Measurements from ENCODE around the gene MCM9.
A peak's percentile ranks its signal among the peaks of the same experiment; 100 is the strongest.

The MCM9 gene

GRCh38 chr6:118895261-118895560, 39.7 kb downstream of the MCM9 start:
- no peak for TF ChIP-seq ZNF558 (tag by site-specific recombination; IDR thresholded peaks at IDR 0.05)
- TF ChIP-seq ZNF214 (tag by site-specific recombination; IDR thresholded peaks at IDR 0.05; ENCODE audit: borderline replicate concordance): no peak
- no peak for TF ChIP-seq ZSCAN23 (tag by site-specific recombination; IDR thresholded peaks at IDR 0.05)
- no peak for TF ChIP-seq ZNF548 (tag by site-specific recombination; IDR thresholded peaks at IDR 0.05)
- peak; percentile 30; the same call in 1 of the 2 replicates for TF ChIP-seq ZNF335 (tag by site-specific recombination; conservative IDR thresholded peaks at IDR 0.05)
- TF ChIP-seq ZNF621 (tag by site-specific recombination; IDR thresholded peaks at IDR 0.05): no peak
- TF ChIP-seq ZNF146 (tag by site-specific recombination; IDR thresholded peaks at IDR 0.05): no peak
- TF ChIP-seq ZNF362 (tag by site-specific recombination; IDR thresholded peaks at IDR 0.05): no peak
- peak overlapping the region; percentile 94 for H3K4me3 ChIP-seq (ENCODE audit: low read depth, low read length)
- no peaks in the 10 kb centered on the region for H3K9me3 ChIP-seq (ENCODE audit: control insufficient read depth, insufficient read depth, low read depth, low read length)
- CTCF ChIA-PET: interaction anchor here (0.7 to 3.2 kb wide), 6 partner anchors 8 to 215 kb away, joined by 3 to 17 read pairs (median 3); no protein-coding TSS in a partner anchor
- H3K36me3 ChIP-seq (ENCODE audit: control insufficient read depth in 2 of 2, insufficient read depth in 1 of 2, low read length in 2 of 2): peaks cover 0 to 16% of the 10 kb centered on the region in 2 experiments; a peak in 1 of 3 replicates
- H3K4me1 ChIP-seq (ENCODE audit: control insufficient read depth, insufficient read depth, low read length): 0 out of 2 replicates have a peak, but pooled peaks cover 2% of the 10 kb centered on the region
- POLR2A ChIA-PET: interaction anchor here (1.1 to 3.6 kb wide), 3 partner anchors 9 to 204 kb away, joined by 3 to 21 read pairs (median 3); partner anchors contain the start of gene MCM9
- peak overlapping the region; percentile 94 for H3K27ac ChIP-seq (ENCODE audit: extremely low read depth, low read depth, low read length)

DNA sequence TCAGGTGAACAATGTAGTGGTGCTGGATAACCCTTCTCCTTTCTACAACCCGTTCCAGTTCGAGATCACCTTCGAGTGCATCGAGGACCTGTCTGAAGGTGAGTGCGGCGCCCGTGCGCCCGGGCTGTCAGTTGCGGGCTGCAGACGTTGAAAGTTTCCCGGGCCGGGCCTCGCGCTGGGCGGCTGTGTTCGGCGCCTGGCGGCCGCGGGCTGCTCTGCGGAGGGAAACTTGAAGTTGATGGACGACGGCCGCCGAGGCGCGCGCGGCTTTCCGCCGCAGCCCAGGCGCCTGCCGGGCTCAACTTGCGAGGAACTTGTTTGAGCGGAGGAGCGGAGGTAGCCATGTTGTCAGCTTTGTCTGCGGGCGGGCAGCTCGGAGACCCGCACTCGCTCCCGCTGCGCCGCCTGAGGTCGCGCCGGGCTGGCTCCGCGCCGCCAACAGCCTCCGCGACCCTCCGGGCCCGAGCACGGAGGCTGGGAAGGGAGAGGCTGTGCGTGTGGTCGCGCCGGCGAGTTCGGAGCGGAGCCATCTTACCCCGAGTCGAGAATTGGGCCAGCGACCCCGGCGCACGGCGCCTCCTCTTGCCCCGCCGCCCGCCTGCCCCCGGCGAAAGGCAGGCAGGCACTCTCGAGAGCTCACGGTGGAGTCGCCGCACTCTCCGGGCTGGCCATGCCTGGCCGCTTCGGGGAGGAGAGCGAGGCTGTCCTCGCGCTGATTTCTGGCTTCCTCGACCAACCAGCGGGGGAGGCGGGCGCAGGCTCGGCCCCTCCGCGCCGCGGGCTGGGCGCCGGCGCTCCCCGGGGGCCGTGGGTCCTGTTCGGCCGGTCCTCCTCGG, 40.3 kb downstream of the MCM9 start:
- CTCF ChIA-PET: interaction anchor here (0.7 to 3.2 kb wide), 7 partner anchors 8 to 216 kb away, joined by 3 to 17 read pairs (median 3); no protein-coding TSS in a partner anchor
- Histone ChIP-seq H3K4me1 (ENCODE audit: control insufficient read depth, insufficient read depth, low read length) (0 out of 2 replicates have a peak, but pooled peaks cover 2% of the 10 kb centered on the region), H3K4me3 (ENCODE audit: low read depth, low read length) (peak overlapping the region; percentile 94), H3K36me3 (ENCODE audit: control insufficient read depth in 2 of 2, insufficient read depth in 1 of 2, low read length in 2 of 2) (peaks cover 0 to 13% of the 10 kb centered on the region in 2 experiments; a peak in 1 of 3 replicates), H3K27ac (ENCODE audit: extremely low read depth, low read depth, low read length) (peak overlapping the region; percentile 94), H3K9me3 (ENCODE audit: control insufficient read depth, insufficient read depth, low read depth, low read length) (no peaks in the 10 kb centered on the region)
- POLR2A ChIA-PET: interaction anchor here (0.8 to 3.6 kb wide), 4 partner anchors 9 to 205 kb away, joined by 3 to 21 read pairs (median 3); partner anchors contain the start of gene MCM9
- TF ChIP-seq, protein P1, sequence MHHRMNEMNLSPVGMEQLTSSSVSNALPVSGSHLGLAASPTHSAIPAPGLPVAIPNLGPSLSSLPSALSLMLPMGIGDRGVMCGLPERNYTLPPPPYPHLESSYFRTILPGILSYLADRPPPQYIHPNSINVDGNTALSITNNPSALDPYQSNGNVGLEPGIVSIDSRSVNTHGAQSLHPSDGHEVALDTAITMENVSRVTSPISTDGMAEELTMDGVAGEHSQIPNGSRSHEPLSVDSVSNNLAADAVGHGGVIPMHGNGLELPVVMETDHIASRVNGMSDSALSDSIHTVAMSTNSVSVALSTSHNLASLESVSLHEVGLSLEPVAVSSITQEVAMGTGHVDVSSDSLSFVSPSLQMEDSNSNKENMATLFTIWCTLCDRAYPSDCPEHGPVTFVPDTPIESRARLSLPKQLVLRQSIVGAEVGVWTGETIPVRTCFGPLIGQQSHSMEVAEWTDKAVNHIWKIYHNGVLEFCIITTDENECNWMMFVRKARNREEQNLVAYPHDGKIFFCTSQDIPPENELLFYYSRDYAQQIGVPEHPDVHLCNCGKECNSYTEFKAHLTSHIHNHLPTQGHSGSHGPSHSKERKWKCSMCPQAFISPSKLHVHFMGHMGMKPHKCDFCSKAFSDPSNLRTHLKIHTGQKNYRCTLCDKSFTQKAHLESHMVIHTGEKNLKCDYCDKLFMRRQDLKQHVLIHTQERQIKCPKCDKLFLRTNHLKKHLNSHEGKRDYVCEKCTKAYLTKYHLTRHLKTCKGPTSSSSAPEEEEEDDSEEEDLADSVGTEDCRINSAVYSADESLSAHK (tag by site-specific recombination; IDR thresholded peaks at IDR 0.05): peak; percentile 26; the same call in 1 of the 2 replicates
- TF ChIP-seq ZNF341 (tag by site-specific recombination; IDR thresholded peaks at IDR 0.05; ENCODE audit: low read depth) (0 out of 2 replicates have a peak, but pooled peaks have one; percentile 34), ZIC2 (tag by site-specific recombination; IDR thresholded peaks at IDR 0.05) (peak; percentile 31; the same call in 1 of the 2 replicates), GLIS2 (tag by site-specific recombination; IDR thresholded peaks at IDR 0.05) (peak; percentile 74), ZNF391 (tag by site-specific recombination; IDR thresholded peaks at IDR 0.05; ENCODE audit: borderline replicate concordance, low read depth) (no peak), HOXC10 (CRISPR knock-in tag; IDR thresholded peaks at IDR 0.05) (peak; percentile 96; the same call in 1 of the 2 replicates), ZNF664 (tag by site-specific recombination; IDR thresholded peaks at IDR 0.05) (no peak), ZNF596 (tag by site-specific recombination; IDR thresholded peaks at IDR 0.05) (peak; percentile 41; the same call in 1 of the 2 replicates), ZNF580 (tag by site-specific recombination; IDR thresholded peaks at IDR 0.05) (no peak), PBX3 (CRISPR knock-in tag; IDR thresholded peaks at IDR 0.05) (peak; percentile 89), SP2 (tag by site-specific recombination; IDR thresholded peaks at IDR 0.05) (peak; percentile 70), ZNF114 (tag by site-specific recombination; IDR thresholded peaks at IDR 0.05) (no peak), ZNF837 (tag by site-specific recombination; IDR thresholded peaks at IDR 0.05) (no peak), IKZF3 (tag by site-specific recombination; IDR thresholded peaks at IDR 0.05) (peak; percentile 52; the same call in 1 of the 2 replicates), ZNF561 (tag by site-specific recombination; IDR thresholded peaks at IDR 0.05; ENCODE audit: borderline replicate concordance) (peak; percentile 35; the same call in 1 of the 2 replicates), ZFP41 (tag by site-specific recombination; IDR thresholded peaks at IDR 0.05; ENCODE audit: borderline replicate concordance) (no peak), ZBTB48 (tag by site-specific recombination; IDR thresholded peaks at IDR 0.05) (no peak), ZNF585B (tag by site-specific recombination; IDR thresholded peaks at IDR 0.05) (no peak), YY2 (tag by site-specific recombination; IDR thresholded peaks at IDR 0.05) (peak; percentile 62; the same call in 1 of the 2 replicates)
- TF ChIP-seq, protein P2, sequence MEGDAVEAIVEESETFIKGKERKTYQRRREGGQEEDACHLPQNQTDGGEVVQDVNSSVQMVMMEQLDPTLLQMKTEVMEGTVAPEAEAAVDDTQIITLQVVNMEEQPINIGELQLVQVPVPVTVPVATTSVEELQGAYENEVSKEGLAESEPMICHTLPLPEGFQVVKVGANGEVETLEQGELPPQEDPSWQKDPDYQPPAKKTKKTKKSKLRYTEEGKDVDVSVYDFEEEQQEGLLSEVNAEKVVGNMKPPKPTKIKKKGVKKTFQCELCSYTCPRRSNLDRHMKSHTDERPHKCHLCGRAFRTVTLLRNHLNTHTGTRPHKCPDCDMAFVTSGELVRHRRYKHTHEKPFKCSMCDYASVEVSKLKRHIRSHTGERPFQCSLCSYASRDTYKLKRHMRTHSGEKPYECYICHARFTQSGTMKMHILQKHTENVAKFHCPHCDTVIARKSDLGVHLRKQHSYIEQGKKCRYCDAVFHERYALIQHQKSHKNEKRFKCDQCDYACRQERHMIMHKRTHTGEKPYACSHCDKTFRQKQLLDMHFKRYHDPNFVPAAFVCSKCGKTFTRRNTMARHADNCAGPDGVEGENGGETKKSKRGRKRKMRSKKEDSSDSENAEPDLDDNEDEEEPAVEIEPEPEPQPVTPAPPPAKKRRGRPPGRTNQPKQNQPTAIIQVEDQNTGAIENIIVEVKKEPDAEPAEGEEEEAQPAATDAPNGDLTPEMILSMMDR (tag by site-specific recombination; IDR thresholded peaks at IDR 0.05): peak; percentile 41; the same call in 1 of the 2 replicates
